ENCODE results near the gene VTCN1. TPM values are rescaled to one million over a fixed set of nuclear protein-coding genes. Genes with fewer than 3 reads are reported as not detected.

VTCN1 gene
- total and polyA plus RNA-seq, 2 of the 13 experiments (the other 11 are each of a cell fraction or from before 2014, with no cell fraction given): not detected

- Histone ChIP-seq H4K20me1 (ENCODE audit: insufficient read depth, low read length) (no peaks in the 10 kb centered on the region), H3K4me1 (ENCODE audit: insufficient read depth, low read length) (no peaks in the 10 kb centered on the region), H3K9ac (ENCODE audit: insufficient read depth, low read depth, low read length) (no peak overlapping the region), H3K27me3 (ENCODE audit: control insufficient read depth in 1 of 2, insufficient read depth in 2 of 2, low read length in 2 of 2) (no peaks in the 10 kb centered on the region), H3K36me3 (replicated peaks in 1 of 2; ENCODE audit: control insufficient read depth in 1 of 2, insufficient read depth in 2 of 2, low read length in 2 of 2) (no peaks in the 10 kb centered on the region), H2AFZ (ENCODE audit: low read length) (no peak overlapping the region), H3K79me2 (ENCODE audit: insufficient read depth, low read length) (no peaks in the 10 kb centered on the region), H3K4me3 (replicated peaks in 1 of 3; ENCODE audit: insufficient read depth in 1 of 3, low read depth in 2 of 3, low read length in 3 of 3) (no peak overlapping the region), H3K4me2 (ENCODE audit: low read depth, low read length) (no peak overlapping the region), H3K9me3 (ENCODE audit: low read length) (no peaks in the 10 kb centered on the region), H3K27ac (ENCODE audit: extremely low read length, insufficient read depth, low read length) (no peak overlapping the region)
- 19% methylated on average over 4 of the region's 4 CpGs for WGBS (ENCODE audit: low lambda C conversion rate)
- ChIA-PET POLR2A (no interaction called here), CTCF (ENCODE audit: low intra/inter-chr PET ratio, low total read pairs) (no interaction called here)
- DNase-seq (ENCODE audit: low spot score) (no peak), ATAC-seq (no peak), FAIRE-seq (no peak)
- intact Hi-C loops (cut with micrococcal nuclease; ENCODE audit: unreplicated experiment) (no loop called here), in situ Hi-C loops (cut with HindIII; ENCODE audit: extremely low pct_ligation_motif_present, low pct_unique_long_range_greater_than_20kb) (loop anchor here (25.0 kb wide), 1 partner anchor 157 kb away; no protein-coding TSS in a partner anchor)
- no peak for TF ChIP-seq ZNF563 (CRISPR knock-in tag; IDR thresholded peaks at IDR 0.05)
- no peak for TF ChIP-seq ZNF556 (CRISPR knock-in tag; IDR thresholded peaks at IDR 0.05; ENCODE audit: borderline replicate concordance)
- TF ChIP-seq HOXA3 (CRISPR knock-in tag; IDR thresholded peaks at IDR 0.05): no peak
- TF ChIP-seq ZNF44 (CRISPR knock-in tag; IDR thresholded peaks at IDR 0.05): no peak
- TF ChIP-seq ZNF777 (CRISPR knock-in tag; IDR thresholded peaks at IDR 0.05): no peak
- TF ChIP-seq ZSCAN20 (CRISPR knock-in tag; IDR thresholded peaks at IDR 0.05; ENCODE audit: borderline replicate concordance): no peak
- no peak for TF ChIP-seq KAT2B (IDR thresholded peaks at IDR 0.05; ENCODE audit: borderline replicate concordance, low read depth, low read length)
- no peak for TF ChIP-seq CSRNP1 (CRISPR knock-in tag; IDR thresholded peaks at IDR 0.05)
- no peak for TF ChIP-seq U2AF2 (IDR thresholded peaks at IDR 0.05; ENCODE audit: low read depth, low read length)
- TF ChIP-seq ZNF326 (CRISPR knock-in tag; IDR thresholded peaks at IDR 0.05; ENCODE audit: borderline replicate concordance): no peak
- TF ChIP-seq PRDM15 (CRISPR knock-in tag; IDR thresholded peaks at IDR 0.05): no peak
- TF ChIP-seq MAX (IDR thresholded peaks at IDR 0.05): no peak
- no peak for TF ChIP-seq POLR2AphosphoS2 (IDR thresholded peaks at IDR 0.05; ENCODE audit: low read depth, low read length)
- TF ChIP-seq ZBTB3 (CRISPR knock-in tag; IDR thresholded peaks at IDR 0.05; ENCODE audit: borderline replicate concordance, low read depth): no peak
- TF ChIP-seq ZSCAN9 (CRISPR knock-in tag; IDR thresholded peaks at IDR 0.05; ENCODE audit: borderline replicate concordance): no peak
- TF ChIP-seq PTBP1 (IDR thresholded peaks at IDR 0.05; ENCODE audit: low read depth, low read length, poor library complexity, severe bottlenecking): no peak
- TF ChIP-seq SALL2 (CRISPR knock-in tag; IDR thresholded peaks at IDR 0.05): no peak
- BruUV-seq (replicated peaks): no TSS peak
Measured at GRCh38 chr1:117130526-117130925, 80.2 kb downstream of the VTCN1 start.

All from HepG2 (cell line).